SU-DHL-6 (cell line): ENCODE results near the gene URI1.

Experiments used
- H2AFZ ChIP-seq: fragments of 200-600 bp; sonication (generic); 2 replicates; pipeline ENCODE4 v1.6.1; 2014; ENCODE audit warnings: low read depth, mild to moderate bottlenecking, moderate library complexity, mixed read lengths, antibody characterized with exemption, low read length; ENCODE audit not compliant: severe bottlenecking
- H3F3A ChIP-seq: fragments of 200-600 bp; shearing (Covaris generic); 2 replicates; pipeline ENCODE4 v1.6.0; 2016; ENCODE audit warnings: antibody characterized with exemption, mild to moderate bottlenecking; ENCODE audit not compliant: insufficient read depth
- H3K27ac ChIP-seq: fragments of 200-600 bp; sonication (generic); 2 replicates; pipeline ENCODE4 v1.5.1; 2016; ENCODE audit warnings: low read depth, mild to moderate bottlenecking, low read length, moderate library complexity, mixed read lengths
- H3K27me3 ChIP-seq: fragments of 200-600 bp; sonication (generic), shearing (Covaris generic); 2 replicates; pipeline ENCODE4 v1.6.0; 2014; ENCODE audit warnings: mild to moderate bottlenecking, low read length
- H3K36me3 ChIP-seq: fragments of 200-600 bp; sonication (generic); 2 replicates; pipeline ENCODE4 v1.6.1; 2014; ENCODE audit warnings: mild to moderate bottlenecking, low read length, mixed read lengths
- H3K4me2 ChIP-seq: fragments of 300-600, 200-600 bp; shearing (Covaris generic), sonication (generic); 2 replicates; pipeline ENCODE4 v1.6.0; 2014; ENCODE audit warnings: low read length, low read depth, mild to moderate bottlenecking; ENCODE audit not compliant: poor library complexity, severe bottlenecking
- H3K4me3 ChIP-seq: fragments of 200-600 bp; sonication (generic); 2 replicates; pipeline ENCODE4 v1.5.1; 2014; ENCODE audit warnings: antibody characterized with exemption, low read length, mild to moderate bottlenecking, mixed read lengths; ENCODE audit not compliant: insufficient read depth, poor library complexity, severe bottlenecking
- H3K79me2 ChIP-seq: fragments of 200-600 bp; sonication (generic); 2 replicates; pipeline ENCODE4 v1.6.1; 2014; ENCODE audit warnings: mild to moderate bottlenecking, low read length, moderate library complexity; ENCODE audit not compliant: insufficient read depth
- H3K9ac ChIP-seq: fragments of 200-600 bp; sonication (generic); 2 replicates; pipeline ENCODE4 v1.7.0; 2014; ENCODE audit warnings: mild to moderate bottlenecking, low read length
- H3K9me2 ChIP-seq: fragments of 200-600 bp; sonication (generic); replicated peaks from 2 replicates; pipeline ENCODE4 v1.6.1; 2014; ENCODE audit warnings: low read length; ENCODE audit not compliant: insufficient read depth
- H3K9me3 ChIP-seq: fragments of 200-600 bp; sonication (generic); 2 replicates; pipeline ENCODE4 v1.6.1; 2014; ENCODE audit warnings: low read length, mixed read lengths; ENCODE audit not compliant: insufficient read depth
- H4K20me1 ChIP-seq: fragments of 200-600 bp; sonication (generic); 2 replicates; pipeline ENCODE4 v1.6.1; 2014; ENCODE audit warnings: low read depth, mild to moderate bottlenecking, antibody characterized with exemption, low read length, moderate library complexity, mixed read lengths
- EZH2phosphoT487 ChIP-seq: fragments of 200-600 bp; sonication (generic), shearing (Covaris generic); conservative IDR thresholded peaks from 2 replicates; pipeline ENCODE4 v1.6.1; 2018; ENCODE audit warnings: mild to moderate bottlenecking, antibody characterized with exemption, low read length, moderate library complexity, mixed read lengths
- TF ChIP-seq, protein P1 (sequence below): fragments of 200-600 bp; sonication (generic); IDR thresholded peaks from one replicate; pipeline ENCODE4 v1.5.1; 2017; ENCODE audit warnings: antibody characterized with exemption, mild to moderate bottlenecking, low read length, moderate library complexity; ENCODE audit not compliant: insufficient read depth, poor library complexity, severe bottlenecking

The URI1 gene

DNA sequence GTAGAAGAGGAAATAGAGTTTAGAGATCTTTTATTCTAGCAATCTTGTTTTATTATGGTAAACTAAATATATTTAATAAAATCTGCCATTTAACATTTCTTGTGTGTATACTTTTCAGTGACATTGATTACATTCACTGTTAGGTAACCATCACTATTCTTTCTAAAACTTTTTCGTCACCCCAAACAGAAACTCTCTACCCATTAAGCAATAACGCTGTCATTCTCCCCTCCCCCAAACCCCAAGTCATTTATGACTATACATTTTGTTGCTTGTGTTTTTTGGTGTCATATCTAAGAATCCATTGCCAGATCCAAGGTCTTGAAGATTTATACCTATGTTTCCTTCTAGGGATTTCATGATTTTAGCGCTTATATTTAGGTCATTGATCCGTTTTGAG lies 10.6 kb downstream of the URI1 start:
- Histone ChIP-seq H4K20me1 (peaks cover 30% of the 10 kb centered on the region), H3K9ac (no peak overlapping the region), H3K27me3 (no peaks in the 10 kb centered on the region), H3K9me3 (no peaks in the 10 kb centered on the region), H2AFZ (no peak overlapping the region), H3K79me2 (peaks cover 92% of the 10 kb centered on the region), H3K4me3 (no peak overlapping the region), H3F3A (peaks cover 7% of the 10 kb centered on the region; the same call in 1 of the 2 replicates), H3K27ac (no peak overlapping the region), H3K36me3 (0 out of 2 replicates have a peak, but pooled peaks cover 3% of the 10 kb centered on the region), H3K4me2 (no peak overlapping the region), H3K9me2 (no peaks in the 10 kb centered on the region)
- TF ChIP-seq EZH2phosphoT487: no peak
- TF ChIP-seq, protein P1, sequence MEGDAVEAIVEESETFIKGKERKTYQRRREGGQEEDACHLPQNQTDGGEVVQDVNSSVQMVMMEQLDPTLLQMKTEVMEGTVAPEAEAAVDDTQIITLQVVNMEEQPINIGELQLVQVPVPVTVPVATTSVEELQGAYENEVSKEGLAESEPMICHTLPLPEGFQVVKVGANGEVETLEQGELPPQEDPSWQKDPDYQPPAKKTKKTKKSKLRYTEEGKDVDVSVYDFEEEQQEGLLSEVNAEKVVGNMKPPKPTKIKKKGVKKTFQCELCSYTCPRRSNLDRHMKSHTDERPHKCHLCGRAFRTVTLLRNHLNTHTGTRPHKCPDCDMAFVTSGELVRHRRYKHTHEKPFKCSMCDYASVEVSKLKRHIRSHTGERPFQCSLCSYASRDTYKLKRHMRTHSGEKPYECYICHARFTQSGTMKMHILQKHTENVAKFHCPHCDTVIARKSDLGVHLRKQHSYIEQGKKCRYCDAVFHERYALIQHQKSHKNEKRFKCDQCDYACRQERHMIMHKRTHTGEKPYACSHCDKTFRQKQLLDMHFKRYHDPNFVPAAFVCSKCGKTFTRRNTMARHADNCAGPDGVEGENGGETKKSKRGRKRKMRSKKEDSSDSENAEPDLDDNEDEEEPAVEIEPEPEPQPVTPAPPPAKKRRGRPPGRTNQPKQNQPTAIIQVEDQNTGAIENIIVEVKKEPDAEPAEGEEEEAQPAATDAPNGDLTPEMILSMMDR: no peak

DNA sequence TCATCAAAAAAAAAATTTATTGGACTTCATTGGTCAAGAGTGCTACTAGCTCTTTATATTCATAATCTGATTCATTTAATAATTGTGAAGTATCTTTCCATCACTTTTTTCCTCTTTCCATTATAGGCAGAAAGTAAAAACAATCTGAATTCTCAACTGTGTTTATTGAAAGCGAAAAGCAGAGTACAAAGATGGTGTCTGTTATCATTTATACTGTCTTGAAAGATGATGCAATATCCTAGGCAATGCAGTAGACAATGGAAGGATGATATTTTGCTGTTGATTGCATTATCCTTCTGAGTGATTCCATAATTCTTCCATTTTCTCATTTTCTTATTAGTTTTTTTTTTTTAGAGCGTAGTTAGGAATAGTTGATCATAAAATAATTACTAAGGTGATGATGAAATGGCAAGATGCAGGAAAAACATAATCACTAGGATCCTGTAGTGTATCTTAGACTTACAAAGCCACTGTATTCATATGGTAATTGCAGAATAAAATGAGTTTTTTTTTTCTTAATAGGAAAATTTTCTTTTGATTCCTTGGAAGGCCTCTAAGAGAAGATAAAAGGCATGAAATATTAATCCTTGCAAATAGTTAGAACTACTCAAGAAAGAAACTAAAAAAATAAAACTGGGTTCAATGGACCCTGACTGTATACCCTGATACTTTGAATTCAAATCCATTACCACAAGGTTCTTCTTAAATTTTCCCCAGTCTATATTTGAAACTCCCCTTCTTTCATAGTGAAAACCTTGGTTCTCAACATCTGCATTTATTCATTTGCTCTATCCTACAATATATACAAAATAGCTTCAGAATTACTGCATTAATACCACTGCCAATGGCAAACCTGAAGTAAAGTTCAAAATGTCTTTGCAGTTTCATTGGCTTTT lies 11.6 kb downstream of the URI1 start:
- no peak overlapping the region for H3K9ac ChIP-seq
- TF ChIP-seq EZH2phosphoT487: no peak
- TF ChIP-seq, protein P1: no peak
- no peaks in the 10 kb centered on the region for H3K27me3 ChIP-seq
- peaks cover 92% of the 10 kb centered on the region for H3K79me2 ChIP-seq
- H4K20me1 ChIP-seq: peaks cover 32% of the 10 kb centered on the region
- peaks cover 7% of the 10 kb centered on the region; the same call in 1 of the 2 replicates for H3F3A ChIP-seq
- no peak overlapping the region for H2AFZ ChIP-seq
- no peak overlapping the region for H3K4me3 ChIP-seq
- no peak overlapping the region for H3K4me2 ChIP-seq
- no peak overlapping the region for H3K27ac ChIP-seq
- H3K36me3 ChIP-seq: 0 out of 2 replicates have a peak, but pooled peaks cover 3% of the 10 kb centered on the region
- no peaks in the 10 kb centered on the region for H3K9me3 ChIP-seq
- H3K9me2 ChIP-seq: no peaks in the 10 kb centered on the region

DNA sequence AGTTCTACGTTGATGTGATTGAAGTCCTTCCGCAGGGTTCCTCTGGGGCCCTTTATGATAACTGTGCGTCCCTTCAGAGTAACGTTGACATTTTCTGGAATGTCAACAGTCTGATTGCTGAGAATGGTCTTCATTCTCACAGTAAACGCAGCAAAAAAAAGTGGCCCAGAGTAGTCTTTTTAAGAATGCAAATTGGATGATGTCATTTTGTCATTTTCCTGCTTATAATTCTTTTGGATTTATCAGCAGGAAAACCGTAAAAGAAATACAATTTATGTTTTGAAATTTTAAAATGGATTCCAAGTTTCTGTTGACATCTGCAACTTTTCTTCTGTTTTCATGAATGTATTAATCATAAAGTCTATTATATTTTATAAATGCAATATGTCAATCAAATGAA lies 14.8 kb downstream of the URI1 start:
- Histone ChIP-seq H3K9me3 (no peaks in the 10 kb centered on the region), H3K9ac (no peak overlapping the region), H2AFZ (no peak overlapping the region), H3K27ac (no peak overlapping the region), H3K27me3 (no peaks in the 10 kb centered on the region), H3K4me2 (no peak overlapping the region), H3K36me3 (0 out of 2 replicates have a peak, but pooled peaks cover 3% of the 10 kb centered on the region), H3K9me2 (no peaks in the 10 kb centered on the region), H3F3A (0 out of 2 replicates have a peak, but pooled peaks cover 7% of the 10 kb centered on the region), H3K4me3 (no peak overlapping the region), H4K20me1 (peaks cover 40% of the 10 kb centered on the region), H3K79me2 (peaks cover 100% of the 10 kb centered on the region)
- TF ChIP-seq, protein P1: no peak
- TF ChIP-seq EZH2phosphoT487: no peak
